Measurements from ENCODE around the gene TYMP. TPM values are rescaled to one million over a fixed set of nuclear protein-coding genes. Genes with fewer than 3 reads are reported as not detected.

TYMP gene
- total and polyA plus RNA-seq, 2 experiments from 2014 or later, result 7.8 to 10.0 TPM

- no peak for TF ChIP-seq CTCF (IDR thresholded peaks at IDR 0.05; ENCODE audit: low read depth, low read length)
- no peaks in the 10 kb centered on the region for H3K9me3 ChIP-seq (ENCODE audit: low read depth)
- H3K27me3 ChIP-seq, result no peaks in the 10 kb centered on the region
- no peak for DNase-seq (ENCODE audit: low read depth in 1 of 2, low spot score in 1 of 2)
- no peak overlapping the region for H3K4me3 ChIP-seq
- H3K36me3 ChIP-seq, result no peaks in the 10 kb centered on the region
- no peak overlapping the region for H3K27ac ChIP-seq
- peaks cover 6% of the 10 kb centered on the region for H3K4me1 ChIP-seq (ENCODE audit: low read depth)
These were observed 20.6 kb upstream of the TYMP start for GRCh38 chr22:50550395-50550794.

GRCh38 chr22:50548921-50549790 is 19.3 kb upstream of the TYMP start:
- Histone ChIP-seq H3K9me3 (ENCODE audit: low read depth) (no peaks in the 10 kb centered on the region), H3K36me3 (no peaks in the 10 kb centered on the region), H3K27me3 (no peaks in the 10 kb centered on the region), H3K4me3 (no peak overlapping the region), H3K4me1 (ENCODE audit: low read depth) (peaks cover 6% of the 10 kb centered on the region), H3K27ac (no peak overlapping the region)
- no peak for DNase-seq (ENCODE audit: low read depth in 1 of 2, low spot score in 1 of 2)
- no peak for TF ChIP-seq CTCF (IDR thresholded peaks at IDR 0.05; ENCODE audit: low read depth, low read length)

- no peaks in the 10 kb centered on the region for H3K36me3 ChIP-seq
- no peak for DNase-seq (ENCODE audit: low read depth in 1 of 2, low spot score in 1 of 2)
- H3K27me3 ChIP-seq, result peaks cover 7% of the 10 kb centered on the region
These were observed 18.5 kb upstream of the TYMP start for GRCh38 chr22:50548040-50548920.

GRCh38 chr22:50547263-50547985 is 17.6 kb upstream of the TYMP start:
- peaks cover 6% of the 10 kb centered on the region for H3K4me1 ChIP-seq (ENCODE audit: low read depth)
- no peak overlapping the region for H3K4me3 ChIP-seq
- H3K27me3 ChIP-seq, result peaks cover 7% of the 10 kb centered on the region
- DNase-seq (ENCODE audit: low read depth in 1 of 2, low spot score in 1 of 2), result no peak
- no peaks in the 10 kb centered on the region for H3K9me3 ChIP-seq (ENCODE audit: low read depth)
- no peaks in the 10 kb centered on the region for H3K36me3 ChIP-seq
- H3K27ac ChIP-seq, result no peak overlapping the region
- no peak for TF ChIP-seq CTCF (IDR thresholded peaks at IDR 0.05; ENCODE audit: low read depth, low read length)

More at GRCh38 chr22:50548040-50548920, 18.5 kb upstream of the TYMP start:
- Histone ChIP-seq H3K9me3 (ENCODE audit: low read depth) (no peaks in the 10 kb centered on the region), H3K4me1 (ENCODE audit: low read depth) (peaks cover 6% of the 10 kb centered on the region), H3K4me3 (no peak overlapping the region), H3K27ac (no peak overlapping the region)
- peak; percentile 9 for TF ChIP-seq CTCF (IDR thresholded peaks at IDR 0.05; ENCODE audit: low read depth, low read length)
